ENCODE measurements around the gene SLC10A1.

The SLC10A1 gene

GRCh38 chr14:69776875-69777453, 20.1 kb downstream of the SLC10A1 start:
- no peaks in the 10 kb centered on the region for H3K4me1 ChIP-seq (ENCODE audit: control insufficient read depth, low read length)
- H4K20me1 ChIP-seq (ENCODE audit: control insufficient read depth, insufficient read depth, low read depth, low read length) = peaks cover 6% of the 10 kb centered on the region
- no peaks in the 10 kb centered on the region for H3K9me3 ChIP-seq (ENCODE audit: control insufficient read depth, insufficient read depth, low read length)
- no peak overlapping the region for H3K4me2 ChIP-seq (ENCODE audit: low read length)
- H3K9me2 ChIP-seq (replicated peaks; ENCODE audit: control insufficient read depth, low read length) = no peaks in the 10 kb centered on the region
- H3K36me3 ChIP-seq (ENCODE audit: control insufficient read depth, low read length) = peaks cover 80% of the 10 kb centered on the region
- no peaks in the 10 kb centered on the region for H3K27me3 ChIP-seq (ENCODE audit: control insufficient read depth, low read length)
- H3K4me3 ChIP-seq (ENCODE audit: low read length) = no peak overlapping the region
- TF ChIP-seq EZH2phosphoT487 (IDR thresholded peaks at IDR 0.05; ENCODE audit: borderline replicate concordance, low read length) = no peak
- TF ChIP-seq, protein P1, sequence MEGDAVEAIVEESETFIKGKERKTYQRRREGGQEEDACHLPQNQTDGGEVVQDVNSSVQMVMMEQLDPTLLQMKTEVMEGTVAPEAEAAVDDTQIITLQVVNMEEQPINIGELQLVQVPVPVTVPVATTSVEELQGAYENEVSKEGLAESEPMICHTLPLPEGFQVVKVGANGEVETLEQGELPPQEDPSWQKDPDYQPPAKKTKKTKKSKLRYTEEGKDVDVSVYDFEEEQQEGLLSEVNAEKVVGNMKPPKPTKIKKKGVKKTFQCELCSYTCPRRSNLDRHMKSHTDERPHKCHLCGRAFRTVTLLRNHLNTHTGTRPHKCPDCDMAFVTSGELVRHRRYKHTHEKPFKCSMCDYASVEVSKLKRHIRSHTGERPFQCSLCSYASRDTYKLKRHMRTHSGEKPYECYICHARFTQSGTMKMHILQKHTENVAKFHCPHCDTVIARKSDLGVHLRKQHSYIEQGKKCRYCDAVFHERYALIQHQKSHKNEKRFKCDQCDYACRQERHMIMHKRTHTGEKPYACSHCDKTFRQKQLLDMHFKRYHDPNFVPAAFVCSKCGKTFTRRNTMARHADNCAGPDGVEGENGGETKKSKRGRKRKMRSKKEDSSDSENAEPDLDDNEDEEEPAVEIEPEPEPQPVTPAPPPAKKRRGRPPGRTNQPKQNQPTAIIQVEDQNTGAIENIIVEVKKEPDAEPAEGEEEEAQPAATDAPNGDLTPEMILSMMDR (IDR thresholded peaks at IDR 0.05; ENCODE audit: low read depth, low read length, poor library complexity, severe bottlenecking) = no peak
- peaks cover 51% of the 10 kb centered on the region for H3F3A ChIP-seq (ENCODE audit: control insufficient read depth, insufficient read depth)
- no peak overlapping the region for H3K27ac ChIP-seq (ENCODE audit: low read depth, low read length)
- peaks cover 12% of the 10 kb centered on the region; the same call in 1 of the 2 replicates for H3K79me2 ChIP-seq (ENCODE audit: control insufficient read depth, low read length)

GRCh38 chr14:69775012-69775411, 22.0 kb downstream of the SLC10A1 start:
- H3K9me3 ChIP-seq (ENCODE audit: control insufficient read depth, insufficient read depth, low read length) = no peaks in the 10 kb centered on the region
- no peak overlapping the region for H3K27ac ChIP-seq (ENCODE audit: low read depth, low read length)
- no peak for TF ChIP-seq EZH2phosphoT487 (IDR thresholded peaks at IDR 0.05; ENCODE audit: borderline replicate concordance, low read length)
- TF ChIP-seq, protein P1 (IDR thresholded peaks at IDR 0.05; ENCODE audit: low read depth, low read length, poor library complexity, severe bottlenecking) = no peak
- peaks cover 96% of the 10 kb centered on the region for H3K36me3 ChIP-seq (ENCODE audit: control insufficient read depth, low read length)
- H3K4me1 ChIP-seq (ENCODE audit: control insufficient read depth, low read length) = no peaks in the 10 kb centered on the region
- H3K4me3 ChIP-seq (ENCODE audit: low read length) = no peak overlapping the region
- peaks cover 23% of the 10 kb centered on the region for H3K79me2 ChIP-seq (ENCODE audit: control insufficient read depth, low read length)
- H3K9me2 ChIP-seq (replicated peaks; ENCODE audit: control insufficient read depth, low read length) = no peaks in the 10 kb centered on the region
- H3K27me3 ChIP-seq (ENCODE audit: control insufficient read depth, low read length) = no peaks in the 10 kb centered on the region
- H3K4me2 ChIP-seq (ENCODE audit: low read length) = no peak overlapping the region
- H4K20me1 ChIP-seq (ENCODE audit: control insufficient read depth, insufficient read depth, low read depth, low read length) = peaks cover 12% of the 10 kb centered on the region
- peaks cover 47% of the 10 kb centered on the region for H3F3A ChIP-seq (ENCODE audit: control insufficient read depth, insufficient read depth)

GRCh38 chr14:69773571-69774276, 23.3 kb downstream of the SLC10A1 start:
- Histone ChIP-seq H3K79me2 (ENCODE audit: control insufficient read depth, low read length) (peaks cover 35% of the 10 kb centered on the region), H3K9me2 (replicated peaks; ENCODE audit: control insufficient read depth, low read length) (no peaks in the 10 kb centered on the region), H3K4me1 (ENCODE audit: control insufficient read depth, low read length) (peaks cover 7% of the 10 kb centered on the region), H3K27ac (ENCODE audit: low read depth, low read length) (no peak overlapping the region), H3K9me3 (ENCODE audit: control insufficient read depth, insufficient read depth, low read length) (no peaks in the 10 kb centered on the region), H3F3A (ENCODE audit: control insufficient read depth, insufficient read depth) (peaks cover 49% of the 10 kb centered on the region), H3K4me2 (ENCODE audit: low read length) (no peak overlapping the region), H3K36me3 (ENCODE audit: control insufficient read depth, low read length) (peaks cover 98% of the 10 kb centered on the region), H3K4me3 (ENCODE audit: low read length) (no peak overlapping the region), H3K27me3 (ENCODE audit: control insufficient read depth, low read length) (no peaks in the 10 kb centered on the region), H4K20me1 (ENCODE audit: control insufficient read depth, insufficient read depth, low read depth, low read length) (peaks cover 20% of the 10 kb centered on the region)
- TF ChIP-seq, protein P1 (IDR thresholded peaks at IDR 0.05; ENCODE audit: low read depth, low read length, poor library complexity, severe bottlenecking) = no peak
- TF ChIP-seq EZH2phosphoT487 (IDR thresholded peaks at IDR 0.05; ENCODE audit: borderline replicate concordance, low read length) = no peak

Measured in DOHH2 (cell line).